ENCODE results near the gene TCF20. TPM values are rescaled to one million over a fixed set of nuclear protein-coding genes. Genes with fewer than 3 reads are reported as not detected.

Gene TCF20
- total and polyA plus RNA-seq, 2 donors from 2014 or later: 6.1 to 63.6 TPM

GRCh38 chr22:42243802-42244060, 26.7 kb downstream of the TCF20 start:
- Histone ChIP-seq H3K9me3 (ENCODE audit: control insufficient read depth in 2 of 3, insufficient read depth in 1 of 3, low read length in 3 of 3) (no peaks in the 10 kb centered on the region), H3K9ac (ENCODE audit: low read length in 3 of 3) (no peak overlapping the region), H3K27me3 (ENCODE audit: control insufficient read depth, insufficient read depth, low read length) (no peaks in the 10 kb centered on the region), H3K4me3 (ENCODE audit: low read length in 3 of 3) (no peak overlapping the region), H3K36me3 (ENCODE audit: control insufficient read depth in 2 of 3, insufficient read depth in 3 of 3, low read length in 3 of 3) (no peaks in the 10 kb centered on the region), H3K27ac (ENCODE audit: low read depth in 2 of 2, low read length in 2 of 2) (no peak overlapping the region), H3K4me1 (ENCODE audit: control insufficient read depth in 2 of 3, insufficient read depth in 2 of 3, low read depth in 1 of 3, low read length in 3 of 3) (peaks cover 0 to 2% (median 0%) of the 10 kb centered on the region in 3 donors)
- DNase-seq (no peak), FAIRE-seq (no peak)
- no peak for TF ChIP-seq CTCF (IDR thresholded peaks at IDR 0.05; ENCODE audit: borderline replicate concordance, extremely low read depth, insufficient read depth)
- intact Hi-C loops (cut with DNase I): no loop called here

- FAIRE-seq (no peak), DNase-seq (no peak)
- Histone ChIP-seq H3K36me3 (ENCODE audit: control insufficient read depth in 2 of 3, insufficient read depth in 3 of 3, low read length in 3 of 3) (no peaks in the 10 kb centered on the region), H3K9me3 (ENCODE audit: control insufficient read depth in 2 of 3, insufficient read depth in 1 of 3, low read length in 3 of 3) (peaks cover 0 to 9% (median 0%) of the 10 kb centered on the region in 3 donors), H3K4me3 (ENCODE audit: low read length in 3 of 3) (no peak overlapping the region), H3K27me3 (ENCODE audit: control insufficient read depth, insufficient read depth, low read length) (no peaks in the 10 kb centered on the region), H3K27ac (ENCODE audit: low read depth in 2 of 2, low read length in 2 of 2) (no peak overlapping the region), H3K4me1 (ENCODE audit: control insufficient read depth in 2 of 3, insufficient read depth in 2 of 3, low read depth in 1 of 3, low read length in 3 of 3) (peaks cover 0 to 2% (median 0%) of the 10 kb centered on the region in 3 donors), H3K9ac (ENCODE audit: low read length in 3 of 3) (no peak overlapping the region)
- no peak for TF ChIP-seq CTCF (IDR thresholded peaks at IDR 0.05; ENCODE audit: borderline replicate concordance, extremely low read depth, insufficient read depth)
- intact Hi-C loops (cut with DNase I): no loop called here
These were observed 33.6 kb downstream of the TCF20 start for GRCh38 chr22:42236848-42237247.

GRCh38 chr22:42236268-42236667, 34.2 kb downstream of the TCF20 start:
- Histone ChIP-seq H3K27me3 (ENCODE audit: control insufficient read depth, insufficient read depth, low read length) (no peaks in the 10 kb centered on the region), H3K4me3 (ENCODE audit: low read length in 3 of 3) (no peak overlapping the region), H3K9me3 (ENCODE audit: control insufficient read depth in 2 of 3, insufficient read depth in 1 of 3, low read length in 3 of 3) (peaks cover 0 to 9% (median 0%) of the 10 kb centered on the region in 3 donors), H3K9ac (ENCODE audit: low read length in 3 of 3) (no peak overlapping the region), H3K27ac (ENCODE audit: low read depth in 2 of 2, low read length in 2 of 2) (no peak overlapping the region), H3K4me1 (ENCODE audit: control insufficient read depth in 2 of 3, insufficient read depth in 2 of 3, low read depth in 1 of 3, low read length in 3 of 3) (peaks cover 0 to 2% (median 0%) of the 10 kb centered on the region in 3 donors), H3K36me3 (ENCODE audit: control insufficient read depth in 2 of 3, insufficient read depth in 3 of 3, low read length in 3 of 3) (no peaks in the 10 kb centered on the region)
- intact Hi-C loops (cut with DNase I): no loop called here
- DNase-seq (no peak), FAIRE-seq (no peak)
- no peak for TF ChIP-seq CTCF (IDR thresholded peaks at IDR 0.05; ENCODE audit: borderline replicate concordance, extremely low read depth, insufficient read depth)

DNA sequence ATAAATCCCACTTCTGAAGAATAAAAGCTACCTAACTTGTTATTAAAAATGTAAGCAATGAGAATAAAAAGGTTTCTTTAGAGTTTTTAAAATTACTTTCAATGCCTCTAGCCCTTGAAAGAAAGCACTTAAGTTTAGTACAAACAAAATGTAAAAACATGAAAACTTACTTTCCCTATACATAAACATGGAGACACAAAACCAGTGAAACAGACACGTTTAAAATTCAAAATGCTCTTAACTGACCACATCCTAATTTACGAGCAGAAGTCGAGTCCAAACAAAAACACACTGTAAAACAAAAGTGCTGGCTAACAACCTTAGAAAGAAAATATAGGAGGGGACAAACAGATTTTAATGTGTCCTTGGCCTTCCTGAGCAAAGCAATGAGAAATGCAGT, 36.6 kb downstream of the TCF20 start:
- Histone ChIP-seq H3K27ac (ENCODE audit: low read depth in 2 of 2, low read length in 2 of 2) (no peak overlapping the region), H3K4me3 (ENCODE audit: low read length in 3 of 3) (no peak overlapping the region), H3K27me3 (ENCODE audit: control insufficient read depth, insufficient read depth, low read length) (no peaks in the 10 kb centered on the region), H3K9ac (ENCODE audit: low read length in 3 of 3) (no peak overlapping the region), H3K4me1 (ENCODE audit: control insufficient read depth in 2 of 3, insufficient read depth in 2 of 3, low read depth in 1 of 3, low read length in 3 of 3) (peaks cover 0 to 13% (median 0%) of the 10 kb centered on the region in 3 donors), H3K9me3 (ENCODE audit: control insufficient read depth in 2 of 3, insufficient read depth in 1 of 3, low read length in 3 of 3) (peaks cover 0 to 9% (median 0%) of the 10 kb centered on the region in 3 donors), H3K36me3 (ENCODE audit: control insufficient read depth in 2 of 3, insufficient read depth in 3 of 3, low read length in 3 of 3) (no peaks in the 10 kb centered on the region)
- no peak for FAIRE-seq
- intact Hi-C loops (cut with DNase I): no loop called here
- no peak for TF ChIP-seq CTCF (IDR thresholded peaks at IDR 0.05; ENCODE audit: borderline replicate concordance, extremely low read depth, insufficient read depth)
- no peak for DNase-seq
